Left renal cortex interstitium (tissue), 4 donors: ENCODE results near the gene FAM90A26. TPM values are rescaled to one million over a fixed set of nuclear protein-coding genes. Genes with fewer than 3 reads are reported as not detected.
A peak's percentile ranks its signal among the peaks of the same experiment; 100 is the strongest.
"Not testable (repeated sequence)": the region's sequence is repeated elsewhere in the genome, so short reads cannot be mapped to it uniquely, and the experiment has no call there.

Experiments
- DNase-seq, 4 donors: peaks; one replicate each; pipeline ENCODE4 v3.0.0-alpha.2; 2013; ENCODE audit warnings: low read depth in 4 of 4, low spot score in 2 of 4, missing footprints in 1 of 4
- polyA plus RNA-seq, 4 donors: library from polyadenylated mRNA; unstranded; fragments of 120-200 nt; gene quantifications; one replicate each; pipeline ENCODE4 v1.2.1, GENCODE V29; 2013; ENCODE audit not compliant: insufficient read length in 4 of 4

Gene FAM90A26
- under 1 TPM in 1 of 4 donors, not detected in 3; 0.06 TPM for polyA plus RNA-seq

DNA sequence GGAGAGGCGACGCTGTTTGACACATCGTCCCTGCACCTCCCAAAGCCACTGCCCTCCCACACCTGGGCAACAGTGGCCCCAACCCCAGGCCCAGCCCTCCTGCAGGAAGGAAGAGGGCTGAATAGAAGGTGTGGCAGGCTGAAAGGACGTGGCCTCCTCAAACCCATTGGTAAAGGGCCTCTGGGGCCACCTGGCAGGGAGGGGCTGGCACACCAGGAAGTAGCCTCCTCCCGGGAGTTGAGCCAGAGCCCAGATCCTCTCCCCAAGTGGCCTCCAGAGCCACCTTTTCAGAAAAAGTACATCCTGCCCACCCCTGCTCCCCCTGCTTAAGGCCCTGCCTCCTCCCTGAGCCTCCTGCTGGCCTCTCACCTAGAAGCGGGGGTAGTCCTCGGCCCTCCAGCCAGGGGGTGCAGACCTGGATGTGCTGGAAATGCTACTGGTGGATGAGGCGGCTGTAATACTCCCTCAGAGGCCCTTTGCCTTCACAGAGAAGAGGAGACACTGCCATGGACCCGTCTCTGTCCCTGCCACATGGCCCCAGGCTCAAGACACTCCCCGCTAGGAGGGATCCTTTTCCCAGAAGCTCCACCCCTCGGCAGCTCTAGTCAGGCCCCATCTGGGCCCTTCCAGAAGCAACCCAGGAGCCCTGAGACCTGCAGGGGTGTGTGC, at the start of gene FAM90A26:
Gene FAM90A26, plus strand, starts transcription at position 619 of the 669 bp plus-strand sequence. CDS start 2,764 bp downstream, outside the sequence.
- not testable (repeated sequence) for DNase-seq

DNA sequence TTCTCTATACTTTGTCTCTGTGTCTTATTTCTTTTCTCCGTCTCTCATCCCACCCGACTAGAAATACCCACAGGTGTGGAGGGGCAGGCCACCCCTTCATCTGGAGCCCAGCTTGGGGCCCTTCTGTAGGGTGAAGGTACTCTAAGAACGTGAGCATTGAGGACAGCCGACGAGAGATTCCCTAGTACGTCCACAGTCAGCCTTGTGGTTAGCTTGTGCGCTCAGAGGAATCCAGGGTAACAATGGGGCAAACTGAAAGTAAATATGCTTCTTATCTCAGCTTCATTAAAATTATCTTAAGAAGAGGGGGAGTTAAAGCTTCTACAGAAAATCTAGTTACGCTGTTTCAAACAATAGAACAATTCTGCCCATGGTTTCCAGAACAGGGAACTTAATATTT, 47.5 kb upstream of the FAM90A26 start:
- DNase-seq: not testable (repeated sequence)

- DNase-seq: peak in 2 of 4 donors; percentile 19 to 34
Observed at GRCh38 chr4:9123572-9124007, 46.6 kb upstream of the FAM90A26 start.

- not testable (repeated sequence) for DNase-seq
Observed at GRCh38 chr4:9125601-9126161, 44.5 kb upstream of the FAM90A26 start.

DNA sequence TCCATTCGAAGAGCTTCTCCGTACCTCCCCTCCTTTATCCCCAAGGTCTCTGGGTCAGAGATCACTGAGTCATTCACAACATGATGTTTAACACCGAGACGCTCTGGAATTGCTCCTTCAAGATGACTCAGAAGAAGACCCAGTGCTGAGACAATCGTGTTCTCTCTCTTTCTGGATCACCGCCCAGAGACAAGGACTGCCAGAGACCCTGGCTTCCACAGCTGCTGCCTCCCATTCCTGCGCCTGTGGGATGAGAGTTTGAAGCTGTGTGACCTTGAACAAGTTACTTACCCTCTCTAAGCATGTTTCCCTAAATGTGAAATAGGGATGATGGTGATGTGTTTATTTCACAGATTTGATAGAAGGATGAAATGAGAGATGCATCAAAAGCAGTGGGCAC, 38.8 kb upstream of the FAM90A26 start:
- DNase-seq: not testable (repeated sequence)

- DNase-seq: not testable (repeated sequence)
Observed at GRCh38 chr4:9132849-9133248, 37.4 kb upstream of the FAM90A26 start.

DNA sequence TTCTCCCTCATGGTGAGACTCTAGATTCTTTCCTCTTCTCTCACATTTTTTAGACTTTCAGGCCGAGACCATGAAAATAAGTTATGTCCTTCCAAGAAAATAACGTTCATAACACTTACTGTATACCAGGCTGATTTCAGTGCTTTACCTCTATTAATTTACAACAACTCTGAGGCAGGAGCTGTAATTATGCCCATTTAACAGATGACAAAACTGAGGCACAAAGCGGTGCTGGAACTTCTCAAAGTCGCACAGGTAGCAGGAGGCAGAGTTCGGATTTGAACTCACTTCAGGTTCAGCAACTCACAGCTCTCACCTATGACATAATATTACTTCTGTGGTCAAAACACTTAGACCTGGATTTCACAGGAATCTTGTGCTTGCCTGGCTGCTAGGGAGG, 36.2 kb upstream of the FAM90A26 start:
- DNase-seq: not testable (repeated sequence)

DNA sequence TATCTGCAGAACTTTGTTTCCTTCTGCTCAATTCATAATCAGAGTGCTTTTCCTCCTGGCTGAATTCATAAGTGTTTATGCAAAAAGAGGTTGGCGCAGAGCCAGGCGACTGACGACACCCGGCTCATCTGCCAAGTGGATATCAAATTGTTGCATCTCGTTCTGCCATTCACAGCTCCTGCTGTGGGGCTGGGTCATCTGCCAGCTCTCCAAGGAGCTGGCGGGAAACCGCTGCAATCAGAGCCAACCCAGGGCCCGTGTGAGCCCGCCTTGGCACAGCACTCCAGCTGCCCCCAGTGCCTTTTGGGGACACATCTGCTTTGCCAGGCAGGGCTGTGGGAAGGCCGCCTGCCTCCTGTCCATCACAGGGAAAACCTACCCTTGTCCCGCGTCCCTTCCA, 35.7 kb upstream of the FAM90A26 start:
- DNase-seq: not testable (repeated sequence)

- DNase-seq: not testable (repeated sequence)
Observed at GRCh38 chr4:9141050-9141449, 29.2 kb upstream of the FAM90A26 start.

GRCh38 chr4:9142786-9143185, 27.4 kb upstream of the FAM90A26 start:
- not testable (repeated sequence) for DNase-seq

DNA sequence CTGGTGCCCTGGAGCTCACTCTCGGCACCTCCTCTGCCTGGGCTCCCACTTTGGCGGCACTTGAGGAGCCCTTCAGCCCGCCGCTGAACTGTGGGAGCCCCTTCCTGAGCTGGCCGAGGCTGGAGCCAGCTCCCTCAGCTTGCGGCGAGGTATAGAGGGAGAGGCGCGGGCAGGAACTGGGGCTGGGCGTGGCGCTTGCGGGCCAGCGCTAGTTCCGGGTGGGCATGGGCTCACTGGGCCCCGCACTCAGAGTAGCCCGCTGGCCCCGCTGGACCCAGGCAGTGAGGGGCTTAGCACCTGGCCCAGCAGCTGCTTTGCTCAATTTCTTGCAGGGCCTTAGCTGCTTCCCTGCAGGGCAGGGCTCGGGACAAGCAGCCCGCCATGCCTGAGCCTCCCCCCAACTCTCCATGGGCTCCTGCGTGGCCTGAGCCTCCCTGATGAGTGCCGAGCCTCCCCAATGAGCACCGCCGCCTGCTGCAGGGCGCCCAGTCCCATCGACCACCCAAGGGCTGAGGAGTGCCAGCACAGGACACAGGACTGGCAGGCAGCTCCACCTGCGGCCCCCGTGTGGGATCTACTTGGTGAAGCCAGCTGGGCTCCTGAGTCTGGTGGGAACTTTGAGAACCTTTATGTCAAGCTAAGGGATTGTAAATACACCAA, 26.7 kb upstream of the FAM90A26 start:
- no peak for DNase-seq

DNA sequence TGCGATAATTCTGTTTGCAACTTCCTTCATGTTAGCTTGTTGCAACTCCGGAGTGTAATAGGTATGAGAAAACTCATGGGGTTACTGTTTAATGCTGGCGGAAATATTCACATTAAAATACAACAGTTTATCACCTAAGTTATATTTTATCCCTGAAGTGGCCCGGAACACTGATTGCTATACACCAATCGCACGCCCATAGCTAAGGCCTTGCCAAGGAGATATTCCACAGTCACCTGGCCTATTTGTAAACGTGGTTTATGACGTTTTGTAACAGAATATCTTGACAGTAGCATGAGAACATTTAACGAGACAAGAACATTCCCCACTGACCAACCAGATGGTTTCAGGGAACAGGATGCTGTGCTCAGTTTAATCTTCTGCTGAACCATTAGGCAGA, 23.2 kb upstream of the FAM90A26 start:
- no peak for DNase-seq

GRCh38 chr4:9147368-9147767, 22.8 kb upstream of the FAM90A26 start:
- not testable (repeated sequence) for DNase-seq

GRCh38 chr4:9148611-9149409, 21.4 kb upstream of the FAM90A26 start:
- not testable (repeated sequence) for DNase-seq

DNA sequence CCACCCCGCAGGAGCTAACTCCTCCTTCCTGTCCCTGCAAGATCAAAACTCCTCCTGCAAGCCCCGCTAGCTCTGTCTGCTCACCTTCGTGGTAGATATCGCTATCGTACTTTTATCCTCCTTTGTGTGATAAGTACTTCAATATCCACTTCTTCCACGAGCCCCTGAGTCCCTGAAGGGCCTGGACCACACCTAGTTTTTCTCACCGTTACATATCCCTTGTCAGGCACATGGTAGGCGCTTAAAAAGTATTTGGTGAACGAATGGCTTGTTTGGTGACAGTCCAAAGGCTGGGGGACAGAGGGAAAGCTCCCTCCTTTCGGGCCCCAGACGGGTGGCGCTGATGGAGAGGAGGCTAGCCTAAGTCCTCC, 18.4 kb upstream of the FAM90A26 start:
- not testable (repeated sequence) for DNase-seq

DNA sequence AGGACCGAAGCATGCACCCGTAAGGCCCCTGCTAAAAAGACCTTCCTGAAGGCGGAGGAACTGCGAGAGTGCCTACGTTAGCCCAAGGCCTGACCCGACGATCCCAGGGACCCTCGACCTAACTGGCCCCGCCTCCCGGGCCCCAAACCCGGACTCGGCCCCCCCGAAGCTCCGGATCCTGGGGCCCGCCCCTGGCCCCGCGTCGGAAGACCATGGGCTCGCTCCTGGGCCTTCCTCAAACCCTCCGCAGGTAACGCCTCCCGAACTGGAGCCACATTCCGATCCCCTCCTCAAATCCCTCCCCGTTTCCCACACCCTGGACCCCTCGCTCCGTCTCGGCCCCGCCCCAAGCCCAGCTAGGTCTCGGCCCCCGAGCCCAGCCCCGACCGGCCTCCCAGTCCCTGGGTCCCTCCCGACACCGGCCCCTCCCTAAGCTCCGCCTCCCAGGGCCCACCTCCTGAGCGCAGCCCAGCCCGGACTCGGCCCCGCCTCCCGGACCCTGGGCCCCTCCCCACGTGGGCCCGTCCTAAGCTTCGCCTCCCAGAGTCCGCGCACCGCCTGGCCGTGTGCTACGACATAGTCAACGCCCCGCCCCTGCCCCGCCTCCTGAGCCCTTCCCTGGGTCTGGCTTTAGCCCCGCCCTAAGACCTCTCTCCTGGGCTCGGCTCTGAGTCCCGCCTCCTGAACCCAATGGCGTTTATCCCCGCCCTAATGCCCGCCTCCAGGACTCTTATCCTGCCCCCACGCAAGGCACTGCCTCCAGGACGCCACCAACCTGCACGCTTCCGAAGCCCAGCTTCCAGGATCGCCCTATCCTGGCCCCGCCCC, 17.8 kb upstream of the FAM90A26 start:
- DNase-seq: peak; percentile 62 to 87 (median 84)

GRCh38 chr4:9153008-9153570, 17.1 kb upstream of the FAM90A26 start:
- peak; percentile 92 to 95 (median 94) for DNase-seq

- not testable (repeated sequence) for DNase-seq
Observed at GRCh38 chr4:9153571-9154157, 16.5 kb upstream of the FAM90A26 start.
